GM19035 (cell line): Measurements from ENCODE around the gene SPSB3.

ENCODE experiments used
- ATAC-seq: cut with Tn5 transposase; IDR thresholded peaks from one replicate; pipeline ENCODE4 v1.9.1; 2021; ENCODE audit not compliant: unreplicated experiment

The SPSB3 gene

DNA sequence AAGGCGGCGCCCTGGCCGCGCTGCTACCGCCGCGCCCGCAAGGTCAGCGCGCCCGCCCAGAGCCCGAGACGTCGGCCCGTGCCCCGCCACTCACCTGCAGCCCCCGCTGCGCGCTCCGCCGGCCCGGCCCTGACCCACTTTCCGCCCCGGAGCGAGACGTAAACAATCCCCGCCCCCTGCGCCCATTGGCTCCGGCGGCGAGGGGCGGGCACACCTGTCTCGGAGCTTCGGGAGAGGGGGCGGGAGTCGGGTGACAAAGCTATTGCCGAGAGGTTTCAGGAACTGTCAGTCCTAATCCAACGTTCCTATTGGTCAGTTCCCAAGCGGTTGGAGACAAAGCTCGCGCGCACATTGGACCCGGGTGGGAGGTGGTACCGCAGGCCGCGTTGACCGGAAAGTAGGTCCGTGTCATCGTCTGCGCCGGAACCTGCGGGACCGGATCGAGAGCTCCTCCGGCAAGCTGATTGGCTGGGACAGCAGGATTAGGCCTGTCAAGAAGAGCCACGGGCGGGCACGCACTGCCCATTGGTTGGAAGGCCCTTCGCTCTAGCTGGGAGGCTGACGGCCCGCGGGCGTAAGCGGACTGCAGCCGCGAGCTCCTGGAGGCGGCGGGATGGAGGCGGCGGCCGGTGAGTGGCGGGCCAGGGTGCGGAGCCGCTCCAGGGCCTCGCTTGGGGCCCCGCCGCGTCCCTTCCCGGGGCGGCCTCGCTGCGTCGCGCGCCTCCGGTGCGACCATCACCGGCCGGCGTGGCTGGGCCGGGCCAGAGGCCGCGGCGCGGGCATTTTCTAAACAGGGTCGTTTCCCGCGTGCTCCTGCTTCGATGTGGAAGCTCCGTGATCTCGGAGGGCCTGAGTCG, at the start of gene SPSB3, which contains the start of gene NUBP2:
Gene SPSB3 (minus strand): TSS at position 164 of the 857 bp plus-strand sequence. CDS start 1,088 bp downstream, outside the sequence.
Gene NUBP2 (plus strand): TSS at position 553 of the 857 bp plus-strand sequence. CDS start 61 bp downstream, at position 614.
- ATAC-seq, result peak; percentile 87

DNA sequence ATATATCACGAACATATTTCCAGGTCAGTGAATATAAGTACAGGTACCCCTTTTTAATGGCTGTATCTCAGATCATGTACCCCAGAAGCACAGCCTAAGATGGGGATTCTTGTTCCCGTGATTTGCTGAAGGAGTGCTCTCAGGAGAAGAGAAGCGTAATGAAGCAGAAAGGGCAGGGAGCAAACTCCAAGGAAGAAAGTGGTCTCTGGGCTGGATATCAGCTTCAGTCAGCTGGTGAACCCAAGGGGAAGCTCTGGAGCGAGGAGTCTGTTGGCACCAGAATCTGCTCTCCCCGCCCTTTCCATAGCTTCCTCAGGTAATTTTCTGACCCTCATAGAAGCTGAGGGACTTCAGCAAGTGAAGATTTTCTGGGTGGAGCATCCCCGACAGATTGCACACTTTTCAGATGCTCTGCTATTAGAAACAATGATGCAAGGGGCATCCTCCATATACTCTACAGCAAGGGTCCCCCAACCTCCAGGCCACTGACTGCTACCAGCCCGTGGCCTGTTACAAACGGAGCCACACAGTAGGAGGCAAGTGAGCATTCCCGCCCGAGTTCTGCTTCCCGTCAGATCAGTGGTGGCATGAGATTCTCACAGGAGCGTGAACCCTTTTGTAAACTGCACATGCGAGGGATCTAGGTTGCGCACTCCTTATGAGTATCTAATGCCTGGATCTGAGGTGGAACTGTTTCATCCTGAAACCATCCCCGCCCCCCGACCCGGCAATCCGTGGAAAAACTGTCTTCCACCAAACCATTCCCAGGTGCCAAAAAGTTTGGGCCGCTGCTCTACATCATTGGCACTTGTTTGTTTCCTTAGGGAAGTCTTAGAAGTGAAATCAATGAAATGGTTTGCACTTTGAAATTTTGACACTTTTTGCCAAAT, 49.1 kb upstream of the SPSB3 start:
- ATAC-seq, result no peak

DNA sequence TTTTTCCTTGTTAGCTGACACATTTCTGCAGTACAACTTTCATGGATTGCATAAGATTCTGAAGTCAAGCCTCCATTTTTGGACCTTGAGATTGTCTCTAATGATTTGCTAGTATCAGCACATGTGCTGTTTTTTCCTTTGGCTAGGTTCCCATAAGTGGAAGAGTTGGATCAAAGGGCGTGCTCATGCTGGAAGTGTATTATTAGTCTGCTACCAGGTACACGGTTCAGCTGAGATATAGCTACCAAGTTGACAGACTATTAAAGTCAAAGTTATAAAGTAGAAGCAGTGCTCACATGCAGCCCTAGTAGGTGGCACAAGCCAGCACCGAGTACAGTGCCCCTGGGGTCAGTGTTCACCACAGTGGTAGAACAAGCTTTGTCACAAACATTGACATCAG, 47.8 kb upstream of the SPSB3 start:
- ATAC-seq, result no peak

DNA sequence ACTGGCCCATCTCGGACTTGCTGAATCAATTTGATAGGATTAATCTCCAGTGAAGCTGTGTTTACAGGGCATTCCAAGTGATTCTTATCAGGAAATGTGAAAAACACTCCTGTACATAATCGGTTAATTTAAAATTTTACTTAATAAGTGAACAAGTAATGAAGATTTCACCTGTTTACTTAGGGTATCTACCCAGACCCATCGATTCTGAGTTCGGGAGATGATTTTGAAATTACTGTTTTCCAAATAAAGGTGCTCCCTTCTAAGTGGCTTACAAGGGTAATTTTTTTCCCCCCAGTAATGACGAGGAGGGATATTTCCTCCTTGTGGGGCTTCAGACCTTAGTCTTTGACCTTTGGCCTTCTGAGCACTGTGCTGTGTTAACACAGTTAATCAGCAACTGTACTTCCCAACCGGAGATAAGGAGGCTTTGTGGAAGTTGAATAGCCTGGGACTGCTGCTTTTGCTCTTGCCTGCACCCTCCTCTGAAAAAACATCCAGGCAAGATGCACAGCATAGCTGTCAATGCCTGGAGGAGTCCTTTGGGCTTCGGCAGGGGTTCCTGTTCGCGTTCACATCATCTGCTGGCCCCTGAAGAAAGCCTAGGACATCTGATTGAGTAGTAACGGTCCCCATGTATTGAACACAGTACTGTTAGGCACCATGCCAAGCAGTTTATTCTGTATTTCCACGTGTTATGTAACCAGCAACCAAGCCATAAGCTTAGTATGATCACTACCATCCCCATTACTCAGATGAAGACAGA, 46.5 kb upstream of the SPSB3 start:
- no peak for ATAC-seq

DNA sequence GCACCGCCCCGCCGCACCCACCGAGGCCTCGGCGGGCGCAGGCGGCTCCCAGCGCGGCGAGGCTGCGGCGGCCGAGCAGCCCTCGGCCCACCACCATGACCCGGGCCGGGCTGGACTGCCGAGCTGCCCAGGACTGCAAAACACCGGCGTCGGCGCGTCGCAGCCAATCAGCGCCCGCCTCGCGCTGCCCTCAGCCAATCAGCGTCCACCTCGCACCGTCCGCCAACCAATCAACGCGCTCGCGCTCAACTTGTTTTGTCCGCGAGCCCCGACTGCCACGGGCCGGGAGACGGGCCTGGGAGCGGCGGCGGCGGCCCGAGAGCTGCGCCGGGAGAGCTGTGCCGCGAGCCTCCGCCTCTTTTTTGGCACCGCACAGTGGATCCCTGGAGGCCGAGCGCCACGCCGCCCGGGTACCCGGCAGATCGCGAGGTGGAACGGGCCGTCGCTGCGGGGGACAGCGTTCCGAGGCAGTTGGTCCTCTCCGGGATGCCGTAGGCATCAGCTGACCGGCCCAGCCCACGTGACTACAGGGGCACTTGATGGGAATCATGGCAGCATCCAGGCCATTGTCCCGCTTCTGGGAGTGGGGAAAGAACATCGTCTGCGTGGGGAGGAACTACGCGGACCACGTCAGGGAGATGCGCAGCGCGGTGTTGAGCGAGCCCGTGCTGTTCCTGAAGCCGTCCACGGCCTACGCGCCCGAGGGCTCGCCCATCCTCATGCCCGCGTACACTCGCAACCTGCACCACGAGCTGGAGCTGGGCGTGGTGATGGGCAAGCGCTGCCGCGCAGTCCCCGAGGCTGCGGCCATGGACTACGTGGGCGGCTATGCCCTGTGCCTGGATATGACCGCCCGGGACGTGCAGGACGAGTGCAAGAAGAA, 44.6 kb upstream of the SPSB3 start, which contains the start of the genes FAHD1 and HAGH:
Gene FAHD1 (plus strand): TSS at position 516 of the 883 bp plus-strand sequence. CDS start 33 bp downstream, at position 549.
Gene HAGH (minus strand): TSS at position 135 of the 883 bp plus-strand sequence. CDS start 38 bp downstream, at position 97.
- ATAC-seq, result peak; percentile 86

DNA sequence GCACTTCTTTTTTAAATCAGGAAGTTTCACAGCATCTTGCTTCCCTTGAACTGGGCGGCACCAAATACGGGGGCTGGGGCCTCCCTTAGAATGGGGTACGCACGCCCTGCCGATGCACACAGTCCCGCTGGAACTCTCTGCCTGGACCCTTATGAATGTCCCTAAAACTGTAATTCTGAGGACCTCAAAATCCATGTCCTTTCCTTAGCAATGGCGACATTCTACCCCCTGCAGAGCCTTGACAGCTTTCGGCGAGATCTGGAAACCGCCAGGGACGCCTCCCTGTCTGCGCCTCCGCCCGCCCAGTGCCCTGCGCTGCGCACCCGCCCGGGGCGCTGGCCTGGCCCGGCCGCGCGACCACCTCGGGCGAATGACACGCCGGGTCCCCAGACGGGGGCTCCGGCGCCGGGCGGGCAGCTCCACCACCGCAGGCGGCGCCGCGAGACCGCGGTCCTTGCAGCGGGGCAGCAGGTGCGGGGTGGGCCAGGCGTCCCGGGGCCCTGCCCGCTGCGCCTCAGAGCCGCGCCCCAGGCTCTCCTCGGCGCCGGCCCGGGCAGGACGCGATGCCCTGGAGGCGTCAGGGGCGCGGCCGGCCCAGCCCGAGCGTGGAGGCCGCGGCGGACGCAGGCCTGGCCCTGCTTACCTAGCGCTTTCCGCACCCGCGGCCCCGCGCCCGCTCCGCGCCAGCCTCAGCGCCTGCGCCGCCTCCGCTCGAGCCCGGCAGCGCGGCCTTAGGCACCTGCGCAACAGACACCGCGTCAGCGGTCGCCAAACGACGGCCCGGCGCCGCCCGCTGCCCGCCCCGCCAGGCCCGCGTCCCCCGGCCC, 43.7 kb upstream of the SPSB3 start:
- peak; percentile 51 for ATAC-seq

DNA sequence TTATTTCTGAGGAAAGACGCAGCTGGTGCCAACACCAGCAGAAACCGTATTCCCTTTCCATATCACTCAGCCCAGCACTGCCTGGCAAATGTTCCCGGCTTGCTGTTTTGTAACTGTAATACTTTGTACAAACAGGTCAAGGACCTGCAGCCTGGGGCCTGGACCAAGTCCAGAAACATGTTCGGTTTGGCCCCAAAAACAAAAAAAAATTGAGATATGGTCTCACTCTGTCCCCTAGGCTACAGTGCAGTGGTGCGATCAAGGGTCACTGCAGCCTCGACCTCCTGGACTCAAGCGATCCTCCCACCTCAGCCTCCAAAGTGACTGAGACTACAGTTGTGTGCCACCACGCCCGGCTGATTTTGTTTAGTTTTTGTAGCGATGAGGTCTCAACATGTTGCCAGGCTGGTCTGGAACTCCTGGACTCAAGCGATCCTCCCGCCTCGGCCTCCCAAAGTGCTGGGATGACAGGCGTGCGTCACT, 43.1 kb upstream of the SPSB3 start:
- ATAC-seq, result no peak

DNA sequence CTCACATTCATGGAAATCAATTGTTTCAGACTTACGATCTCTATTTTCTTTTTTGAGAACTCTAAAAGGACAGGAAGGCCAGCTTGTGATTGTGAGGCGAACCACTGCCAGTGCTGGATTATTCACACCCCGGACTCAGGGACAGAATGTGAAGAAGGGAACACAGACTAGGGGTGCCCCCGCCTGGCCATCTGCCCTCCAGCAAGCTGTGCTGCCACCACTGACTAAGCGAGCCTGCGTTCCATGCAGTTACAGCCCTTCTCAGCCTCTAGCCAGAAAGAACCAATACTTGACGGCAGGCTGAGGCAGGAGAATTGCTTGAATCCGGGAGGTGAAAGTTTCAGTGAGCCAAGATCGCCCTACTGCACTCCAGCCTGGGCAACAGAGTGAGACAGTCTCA, 41.5 kb upstream of the SPSB3 start:
- no peak for ATAC-seq

DNA sequence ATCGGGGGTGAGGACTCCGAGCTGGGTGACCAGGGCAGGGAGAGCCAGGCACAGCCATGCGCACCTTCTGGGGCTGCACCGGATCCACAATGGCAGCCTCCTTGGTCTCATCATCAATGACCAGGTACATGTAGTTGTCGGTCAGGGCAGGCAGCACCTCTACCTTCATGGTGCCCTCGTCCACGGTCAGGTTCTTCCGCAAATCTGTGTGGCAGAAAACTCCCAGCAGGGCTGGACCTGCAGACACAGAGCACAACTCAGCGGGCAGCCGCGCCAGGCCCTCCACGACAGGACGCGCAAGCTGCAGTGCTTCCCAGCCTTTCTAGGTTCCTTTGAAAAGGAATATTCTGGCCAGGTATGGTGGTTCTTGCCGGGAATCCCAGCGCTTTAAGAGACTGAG, 40.4 kb upstream of the SPSB3 start:
- ATAC-seq, result no peak

DNA sequence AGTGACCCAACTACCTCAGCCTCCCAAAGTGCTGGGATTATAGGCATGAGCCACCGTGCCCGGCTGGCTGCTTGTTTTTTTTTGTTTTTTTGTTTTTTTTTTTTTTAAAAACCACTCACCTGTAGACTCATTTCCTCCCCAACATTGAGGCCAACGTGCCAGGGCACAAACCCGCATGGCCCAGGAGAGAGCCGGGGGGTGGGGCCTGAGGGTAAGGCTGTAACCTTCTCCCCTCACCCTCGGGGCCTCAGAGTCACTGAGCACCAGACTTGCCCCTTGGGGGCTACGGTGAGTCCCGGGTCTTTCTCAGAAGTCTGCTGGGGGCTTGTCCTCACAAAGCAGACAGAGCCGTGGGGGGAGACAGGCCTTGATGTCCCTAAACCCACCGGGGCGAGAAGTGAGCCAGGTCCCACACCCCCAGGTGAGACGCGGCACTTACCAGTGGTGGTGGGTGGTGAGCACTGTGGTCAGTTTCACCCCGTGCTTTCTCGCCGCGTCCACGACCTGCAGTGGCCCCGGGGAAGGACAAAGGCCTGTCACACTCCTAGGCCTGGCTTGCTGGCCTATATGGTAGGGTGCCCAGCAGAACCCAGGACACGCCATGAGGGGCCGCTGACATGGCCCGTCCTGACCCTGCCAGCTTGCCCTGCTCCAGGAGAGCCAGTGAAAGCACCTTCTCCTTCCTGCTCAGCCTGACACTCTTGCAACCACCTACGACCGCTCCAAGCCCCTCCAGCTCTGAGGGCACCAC, 39.7 kb upstream of the SPSB3 start:
- ATAC-seq, result no peak

DNA sequence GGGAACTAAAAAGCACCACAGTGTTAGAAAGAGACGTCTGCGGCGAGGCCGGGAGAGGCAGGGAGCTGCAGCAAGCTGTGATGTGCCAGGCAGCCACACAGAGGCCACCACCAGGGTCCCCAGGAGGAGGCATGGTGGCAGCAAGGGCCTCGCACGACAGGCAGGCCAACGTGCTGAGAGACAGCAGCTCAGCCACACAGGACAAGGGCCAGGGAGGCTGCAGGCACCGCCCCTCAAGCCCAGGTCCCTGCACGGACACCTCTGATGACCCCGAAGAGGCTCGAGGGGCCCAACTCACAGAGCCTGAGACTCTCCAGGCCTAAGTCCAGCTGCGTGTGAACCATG, 38.5 kb upstream of the SPSB3 start:
- no peak for ATAC-seq

DNA sequence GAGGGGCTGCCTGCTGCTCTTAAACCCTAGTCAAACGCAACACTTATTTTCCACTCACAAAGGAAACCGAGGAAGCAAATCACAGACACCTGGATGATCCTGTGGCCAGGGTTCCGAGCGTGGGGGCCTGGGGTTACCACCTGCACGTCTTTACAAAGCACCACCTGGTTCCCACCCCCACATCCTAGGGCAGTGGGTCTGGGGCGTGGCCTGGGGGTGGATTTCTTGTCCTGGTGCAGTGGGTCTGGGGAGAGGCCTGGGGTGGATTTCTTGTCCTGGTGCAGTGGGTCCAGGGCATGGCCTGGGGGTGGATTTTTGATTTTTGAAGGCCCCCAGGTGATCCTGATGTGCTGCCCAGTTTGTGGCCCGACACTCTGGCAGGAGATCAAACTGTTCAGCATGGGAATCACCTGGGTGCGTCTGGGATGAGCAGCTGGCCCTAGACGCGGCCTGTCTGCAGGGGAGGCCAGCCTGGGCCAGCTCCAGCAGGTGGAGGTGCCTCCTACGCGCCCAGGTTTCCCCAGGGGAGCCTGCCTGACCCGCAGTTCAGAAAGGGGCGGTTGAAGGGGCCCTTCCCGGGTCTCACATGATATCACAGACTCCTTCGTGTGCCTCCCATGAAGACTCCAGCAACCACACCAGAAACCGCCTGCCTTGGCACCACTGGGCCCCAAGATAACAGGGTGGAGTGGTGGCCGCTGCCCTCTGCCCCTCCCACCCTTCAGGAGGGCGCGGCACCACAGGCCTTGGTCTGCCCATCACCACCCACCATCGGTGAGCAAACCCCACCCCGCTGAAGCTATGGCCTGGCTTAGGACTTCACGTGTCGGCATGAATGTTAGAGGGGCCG, 38.0 kb upstream of the SPSB3 start:
- no peak for ATAC-seq

DNA sequence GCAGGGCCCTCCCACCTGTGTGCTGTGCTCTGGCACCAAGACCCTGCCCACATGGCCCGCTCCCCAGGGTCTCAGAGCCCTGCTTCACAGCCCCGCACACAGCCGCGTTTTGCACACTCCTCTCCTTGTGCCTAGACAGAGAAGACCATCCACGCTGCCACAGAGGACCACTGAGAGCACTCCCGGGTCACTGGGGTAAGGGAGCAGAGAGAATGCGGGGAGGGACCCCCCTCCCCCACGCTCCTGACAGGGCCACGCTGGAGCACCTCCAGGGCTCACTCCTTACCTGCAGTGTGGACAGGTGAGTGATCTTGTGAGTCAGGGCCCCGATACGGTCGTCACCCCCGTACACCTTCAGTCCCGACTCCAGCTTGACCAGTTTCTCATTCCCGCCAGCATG, 37.2 kb upstream of the SPSB3 start:
- ATAC-seq, result no peak

DNA sequence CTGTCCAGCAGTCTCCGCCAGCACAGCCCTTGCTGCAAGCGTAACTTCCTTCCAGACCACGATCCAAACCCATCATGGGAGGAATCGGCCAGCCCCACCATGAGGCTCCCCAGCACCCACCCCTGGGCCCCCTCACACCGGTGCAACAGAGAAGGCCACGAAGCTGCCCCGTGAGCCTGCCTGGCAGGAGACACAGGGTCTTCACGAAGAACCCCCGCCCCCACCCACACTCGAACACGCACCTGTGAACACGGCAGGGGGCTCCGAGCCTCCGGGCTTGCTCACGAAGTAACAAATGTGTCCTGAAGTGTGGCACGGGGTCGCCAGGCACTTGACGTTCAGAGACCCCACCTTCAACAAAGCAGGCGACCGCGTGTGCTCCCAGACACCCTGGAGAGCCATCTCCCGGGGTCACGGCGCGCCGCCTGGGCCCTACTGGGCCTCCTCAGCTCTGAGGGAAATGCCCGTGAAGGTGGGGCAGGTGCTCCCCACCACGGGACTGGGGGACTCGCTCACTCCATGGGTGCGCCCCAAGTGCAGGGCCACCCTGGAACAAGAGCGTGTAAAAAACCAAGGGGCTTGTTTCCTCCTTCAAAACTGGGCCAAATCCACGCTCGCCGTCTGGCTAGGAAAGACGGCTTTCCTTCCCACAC, 36.6 kb upstream of the SPSB3 start:
- ATAC-seq, result no peak

DNA sequence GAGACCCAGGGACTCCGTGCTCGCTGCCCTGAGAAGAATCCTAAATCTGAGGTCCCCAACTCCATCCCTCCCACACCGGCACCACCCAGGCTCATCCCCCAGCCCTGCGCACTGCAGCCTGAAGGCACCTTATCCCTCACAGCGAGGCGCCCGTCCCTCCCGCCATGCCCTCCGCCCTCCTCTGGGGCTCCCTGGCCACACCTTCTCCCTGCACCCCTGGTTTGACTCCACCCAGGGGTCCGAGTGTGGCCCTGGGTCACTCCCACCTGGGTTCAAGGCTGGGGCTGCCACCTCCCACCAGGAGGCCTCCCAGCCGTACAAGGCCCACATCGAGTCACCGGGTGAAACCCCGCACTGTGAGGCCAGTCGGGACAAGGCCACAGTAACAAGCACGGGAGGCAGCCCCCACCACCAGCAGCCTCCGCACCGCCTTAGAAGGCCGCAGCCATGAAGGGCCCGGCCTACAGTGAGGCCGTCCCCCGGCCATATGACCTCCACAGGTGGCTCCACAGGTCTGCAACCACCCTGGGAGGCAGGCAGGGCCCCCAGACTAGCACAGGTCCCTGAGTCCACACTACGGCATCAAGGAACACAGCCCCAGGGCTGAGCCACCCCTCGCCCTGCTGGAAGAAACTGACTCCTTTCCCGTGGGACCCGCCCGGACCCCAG, 36.0 kb upstream of the SPSB3 start:
- ATAC-seq, result no peak

DNA sequence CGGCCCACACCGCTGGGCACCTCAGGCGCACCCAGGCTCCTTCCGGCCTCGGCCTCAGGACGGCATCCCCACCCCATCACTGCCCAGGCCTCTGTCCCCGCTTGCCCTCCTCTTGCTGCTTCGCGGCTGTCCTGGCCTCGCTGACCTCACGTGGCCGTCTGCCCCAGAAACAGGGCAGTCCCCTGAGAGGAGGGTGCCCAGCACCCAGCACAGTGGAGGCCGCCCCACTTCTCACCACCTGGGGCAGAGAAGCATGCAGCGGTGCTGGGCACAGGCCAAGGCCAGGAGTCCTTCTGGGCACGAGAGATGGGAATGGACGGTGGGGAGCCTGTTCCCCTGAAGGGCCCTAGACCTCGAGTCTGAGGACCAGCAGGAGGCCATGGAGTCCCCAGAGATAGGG, 35.3 kb upstream of the SPSB3 start:
- ATAC-seq, result no peak
